ENCODE data around the gene GAS7. TPM values are rescaled to one million over a fixed set of nuclear protein-coding genes. Genes with fewer than 3 reads are reported as not detected.

GAS7 gene
- total and polyA plus RNA-seq, 4 donors: 9.0 to 112 (median 46.1) TPM

- H3K4me1 ChIP-seq (ENCODE audit: control insufficient read depth in 5 of 5, insufficient read depth in 5 of 5, low read length in 5 of 5): peaks cover 0 to 5% (median 0%) of the 10 kb centered on the region in 5 donors
- H3K9ac ChIP-seq (ENCODE audit: insufficient read depth in 1 of 2, low read length in 2 of 2): peak overlapping the region in 1 of 2 donors; percentile 13
- H3K27me3 ChIP-seq (ENCODE audit: control insufficient read depth in 3 of 3, insufficient read depth in 3 of 3, low read length in 2 of 3): no peaks in the 10 kb centered on the region
- DNase-seq (peak in 1 of 3 donors; percentile 21), ATAC-seq (ENCODE audit: insufficient read depth, low FRiP score) (no peak)
- no peaks in the 10 kb centered on the region for H3K36me3 ChIP-seq (ENCODE audit: control insufficient read depth in 4 of 4, insufficient read depth in 4 of 4, low read length in 4 of 4)
- WGBS, 2 donors: 41 to 59% methylated on average over 15 of the region's 15 CpGs
- H3K4me3 ChIP-seq: no peak overlapping the region
- no peak overlapping the region for H3K27ac ChIP-seq (ENCODE audit: low read depth in 1 of 2, low read length in 1 of 2)
- H3K9me3 ChIP-seq (ENCODE audit: control insufficient read depth in 4 of 4, insufficient read depth in 3 of 4, low read length in 3 of 4): peaks cover 0 to 3% (median 0%) of the 10 kb centered on the region in 4 donors
- TF ChIP-seq, protein P1, sequence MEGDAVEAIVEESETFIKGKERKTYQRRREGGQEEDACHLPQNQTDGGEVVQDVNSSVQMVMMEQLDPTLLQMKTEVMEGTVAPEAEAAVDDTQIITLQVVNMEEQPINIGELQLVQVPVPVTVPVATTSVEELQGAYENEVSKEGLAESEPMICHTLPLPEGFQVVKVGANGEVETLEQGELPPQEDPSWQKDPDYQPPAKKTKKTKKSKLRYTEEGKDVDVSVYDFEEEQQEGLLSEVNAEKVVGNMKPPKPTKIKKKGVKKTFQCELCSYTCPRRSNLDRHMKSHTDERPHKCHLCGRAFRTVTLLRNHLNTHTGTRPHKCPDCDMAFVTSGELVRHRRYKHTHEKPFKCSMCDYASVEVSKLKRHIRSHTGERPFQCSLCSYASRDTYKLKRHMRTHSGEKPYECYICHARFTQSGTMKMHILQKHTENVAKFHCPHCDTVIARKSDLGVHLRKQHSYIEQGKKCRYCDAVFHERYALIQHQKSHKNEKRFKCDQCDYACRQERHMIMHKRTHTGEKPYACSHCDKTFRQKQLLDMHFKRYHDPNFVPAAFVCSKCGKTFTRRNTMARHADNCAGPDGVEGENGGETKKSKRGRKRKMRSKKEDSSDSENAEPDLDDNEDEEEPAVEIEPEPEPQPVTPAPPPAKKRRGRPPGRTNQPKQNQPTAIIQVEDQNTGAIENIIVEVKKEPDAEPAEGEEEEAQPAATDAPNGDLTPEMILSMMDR (IDR thresholded peaks at IDR 0.05; ENCODE audit: control extremely low read depth, extremely low read depth): no peak
These were observed 18.0 kb upstream of the GAS7 start for GRCh38 chr17:10216213-10216938.

GRCh38 chr17:10215286-10215685, 16.9 kb upstream of the GAS7 start:
- H3K9me3 ChIP-seq (ENCODE audit: control insufficient read depth in 4 of 4, insufficient read depth in 3 of 4, low read length in 3 of 4): peaks cover 0 to 5% (median 0%) of the 10 kb centered on the region in 4 donors
- WGBS, 2 donors: 88 to 97% methylated on average over 8 of the region's 8 CpGs
- no peak for DNase-seq
- H3K27me3 ChIP-seq (ENCODE audit: control insufficient read depth in 3 of 3, insufficient read depth in 3 of 3, low read length in 2 of 3): no peaks in the 10 kb centered on the region
- TF ChIP-seq, protein P1 (IDR thresholded peaks at IDR 0.05; ENCODE audit: control extremely low read depth, extremely low read depth): no peak
- no peak overlapping the region for H3K27ac ChIP-seq (ENCODE audit: low read depth in 1 of 2, low read length in 1 of 2)
- no peak overlapping the region for H3K4me3 ChIP-seq
- ATAC-seq (ENCODE audit: insufficient read depth, low FRiP score): no peak
- no peaks in the 10 kb centered on the region for H3K36me3 ChIP-seq (ENCODE audit: control insufficient read depth in 4 of 4, insufficient read depth in 4 of 4, low read length in 4 of 4)
- no peak overlapping the region for H3K9ac ChIP-seq (ENCODE audit: insufficient read depth in 1 of 2, low read length in 2 of 2)
- H3K4me1 ChIP-seq (ENCODE audit: control insufficient read depth in 5 of 5, insufficient read depth in 5 of 5, low read length in 5 of 5): peaks cover 0 to 8% (median 1%) of the 10 kb centered on the region in 5 donors

- no peaks in the 10 kb centered on the region for H3K36me3 ChIP-seq (ENCODE audit: control insufficient read depth in 4 of 4, insufficient read depth in 4 of 4, low read length in 4 of 4)
- peaks cover 0 to 25% (median 5%) of the 10 kb centered on the region in 5 donors for H3K4me1 ChIP-seq (ENCODE audit: control insufficient read depth in 5 of 5, insufficient read depth in 5 of 5, low read length in 5 of 5)
- WGBS, 2 donors: 76 to 91% methylated on average over 8 of the region's 8 CpGs
- H3K4me3 ChIP-seq: no peak overlapping the region
- no peak overlapping the region for H3K27ac ChIP-seq (ENCODE audit: low read depth in 1 of 2, low read length in 1 of 2)
- H3K9me3 ChIP-seq (ENCODE audit: control insufficient read depth in 4 of 4, insufficient read depth in 3 of 4, low read length in 3 of 4): peaks cover 0 to 1% (median 0%) of the 10 kb centered on the region in 4 donors
- H3K9ac ChIP-seq (ENCODE audit: insufficient read depth in 1 of 2, low read length in 2 of 2): no peak overlapping the region
- DNase-seq (no peak), ATAC-seq (ENCODE audit: insufficient read depth, low FRiP score) (no peak)
- H3K27me3 ChIP-seq (ENCODE audit: control insufficient read depth in 3 of 3, insufficient read depth in 3 of 3, low read length in 2 of 3): no peaks in the 10 kb centered on the region
- TF ChIP-seq, protein P1 (IDR thresholded peaks at IDR 0.05; ENCODE audit: control extremely low read depth, extremely low read depth): no peak
These were observed 13.3 kb upstream of the GAS7 start for GRCh38 chr17:10211666-10212065.
